ENCODE results near the gene MALT1.

Gene MALT1

GRCh38 chr18:58777471-58777870 is 106.2 kb downstream of the MALT1 start:
- Histone ChIP-seq H3K9me3 (ENCODE audit: insufficient read depth, low read depth, low read length) (no peaks in the 10 kb centered on the region), H3K9ac (ENCODE audit: low read depth, low read length) (no peak overlapping the region), H3K4me1 (ENCODE audit: insufficient read depth, low read length) (no peaks in the 10 kb centered on the region), H3K36me3 (ENCODE audit: insufficient read depth, low read length) (no peaks in the 10 kb centered on the region), H3K27me3 (ENCODE audit: insufficient read depth, low read length) (no peaks in the 10 kb centered on the region), H3K4me3 (ENCODE audit: low read length) (no peak overlapping the region), H3K27ac (ENCODE audit: low read depth, low read length) (no peak overlapping the region)
- WGBS, result 89% methylated on average over 4 of the region's 4 CpGs

- Histone ChIP-seq H3K27me3 (ENCODE audit: insufficient read depth, low read length) (no peaks in the 10 kb centered on the region), H3K36me3 (ENCODE audit: insufficient read depth, low read length) (no peaks in the 10 kb centered on the region), H3K27ac (ENCODE audit: low read depth, low read length) (no peak overlapping the region), H3K4me1 (ENCODE audit: insufficient read depth, low read length) (peaks cover 3% of the 10 kb centered on the region), H3K4me3 (ENCODE audit: low read length) (no peak overlapping the region), H3K9ac (ENCODE audit: low read depth, low read length) (no peak overlapping the region), H3K9me3 (ENCODE audit: insufficient read depth, low read depth, low read length) (no peaks in the 10 kb centered on the region)
- 88% methylated on average over 5 of the region's 6 CpGs for WGBS
These were observed 108.3 kb downstream of the MALT1 start for GRCh38 chr18:58779529-58779928.

- WGBS, result 94% methylated on average over 10 of the region's 10 CpGs
- H3K36me3 ChIP-seq (ENCODE audit: insufficient read depth, low read length), result no peaks in the 10 kb centered on the region
- no peaks in the 10 kb centered on the region for H3K27me3 ChIP-seq (ENCODE audit: insufficient read depth, low read length)
- H3K27ac ChIP-seq (ENCODE audit: low read depth, low read length), result no peak overlapping the region
- H3K9ac ChIP-seq (ENCODE audit: low read depth, low read length), result no peak overlapping the region
- no peak overlapping the region for H3K4me3 ChIP-seq (ENCODE audit: low read length)
- H3K9me3 ChIP-seq (ENCODE audit: insufficient read depth, low read depth, low read length), result no peaks in the 10 kb centered on the region
- peaks cover 8% of the 10 kb centered on the region for H3K4me1 ChIP-seq (ENCODE audit: insufficient read depth, low read length)
These were observed 108.8 kb downstream of the MALT1 start for GRCh38 chr18:58780045-58780444.

- Histone ChIP-seq H3K4me1 (ENCODE audit: insufficient read depth, low read length) (peaks cover 17% of the 10 kb centered on the region), H3K27ac (ENCODE audit: low read depth, low read length) (no peak overlapping the region), H3K9me3 (ENCODE audit: insufficient read depth, low read depth, low read length) (no peaks in the 10 kb centered on the region), H3K36me3 (ENCODE audit: insufficient read depth, low read length) (no peaks in the 10 kb centered on the region), H3K27me3 (ENCODE audit: insufficient read depth, low read length) (no peaks in the 10 kb centered on the region), H3K4me3 (ENCODE audit: low read length) (no peak overlapping the region), H3K9ac (ENCODE audit: low read depth, low read length) (no peak overlapping the region)
- WGBS, result 31% methylated on average over 10 of the region's 10 CpGs
These were observed 110.4 kb downstream of the MALT1 start for GRCh38 chr18:58781627-58782194.

- WGBS, result 63% methylated on average over 15 of the region's 15 CpGs
- no peak overlapping the region; the same call in 1 of the 2 replicates for H3K9ac ChIP-seq (ENCODE audit: low read depth, low read length)
- no peaks in the 10 kb centered on the region for H3K9me3 ChIP-seq (ENCODE audit: insufficient read depth, low read depth, low read length)
- no peaks in the 10 kb centered on the region for H3K36me3 ChIP-seq (ENCODE audit: insufficient read depth, low read length)
- no peak overlapping the region for H3K4me3 ChIP-seq (ENCODE audit: low read length)
- peak overlapping the region; percentile 21; the same call in 1 of the 2 replicates for H3K27ac ChIP-seq (ENCODE audit: low read depth, low read length)
- peaks cover 31% of the 10 kb centered on the region for H3K4me1 ChIP-seq (ENCODE audit: insufficient read depth, low read length)
- no peaks in the 10 kb centered on the region for H3K27me3 ChIP-seq (ENCODE audit: insufficient read depth, low read length)
These were observed 113.4 kb downstream of the MALT1 start for GRCh38 chr18:58784601-58785137.

GRCh38 chr18:58785171-58785805 is 114.0 kb downstream of the MALT1 start:
- H3K36me3 ChIP-seq (ENCODE audit: insufficient read depth, low read length), result no peaks in the 10 kb centered on the region
- H3K27ac ChIP-seq (ENCODE audit: low read depth, low read length), result peak overlapping the region; percentile 21; the same call in 1 of the 2 replicates
- peaks cover 37% of the 10 kb centered on the region for H3K4me1 ChIP-seq (ENCODE audit: insufficient read depth, low read length)
- H3K9me3 ChIP-seq (ENCODE audit: insufficient read depth, low read depth, low read length), result no peaks in the 10 kb centered on the region
- no peaks in the 10 kb centered on the region for H3K27me3 ChIP-seq (ENCODE audit: insufficient read depth, low read length)
- 57% methylated on average over 13 of the region's 13 CpGs for WGBS
- H3K9ac ChIP-seq (ENCODE audit: low read depth, low read length), result no peak overlapping the region; the same call in 1 of the 2 replicates
- H3K4me3 ChIP-seq (ENCODE audit: low read length), result no peak overlapping the region

GRCh38 chr18:58785870-58786269 is 114.6 kb downstream of the MALT1 start:
- peaks cover 40% of the 10 kb centered on the region for H3K4me1 ChIP-seq (ENCODE audit: insufficient read depth, low read length)
- 96% methylated on average over 3 of the region's 4 CpGs for WGBS
- H3K4me3 ChIP-seq (ENCODE audit: low read length), result no peak overlapping the region
- no peak overlapping the region for H3K9ac ChIP-seq (ENCODE audit: low read depth, low read length)
- H3K36me3 ChIP-seq (ENCODE audit: insufficient read depth, low read length), result no peaks in the 10 kb centered on the region
- no peaks in the 10 kb centered on the region for H3K27me3 ChIP-seq (ENCODE audit: insufficient read depth, low read length)
- H3K27ac ChIP-seq (ENCODE audit: low read depth, low read length), result no peak overlapping the region
- H3K9me3 ChIP-seq (ENCODE audit: insufficient read depth, low read depth, low read length), result no peaks in the 10 kb centered on the region

- no peaks in the 10 kb centered on the region for H3K36me3 ChIP-seq (ENCODE audit: insufficient read depth, low read length)
- H3K4me3 ChIP-seq (ENCODE audit: low read length), result no peak overlapping the region
- H3K9ac ChIP-seq (ENCODE audit: low read depth, low read length), result no peak overlapping the region
- no peaks in the 10 kb centered on the region for H3K27me3 ChIP-seq (ENCODE audit: insufficient read depth, low read length)
- WGBS, result 85% methylated on average over 11 of the region's 14 CpGs
- peaks cover 40% of the 10 kb centered on the region for H3K4me1 ChIP-seq (ENCODE audit: insufficient read depth, low read length)
- no peaks in the 10 kb centered on the region for H3K9me3 ChIP-seq (ENCODE audit: insufficient read depth, low read depth, low read length)
- no peak overlapping the region for H3K27ac ChIP-seq (ENCODE audit: low read depth, low read length)
These were observed 116.4 kb downstream of the MALT1 start for GRCh38 chr18:58787536-58788149.

GRCh38 chr18:58788470-58788869 is 117.2 kb downstream of the MALT1 start:
- Histone ChIP-seq H3K4me1 (ENCODE audit: insufficient read depth, low read length) (peaks cover 40% of the 10 kb centered on the region), H3K36me3 (ENCODE audit: insufficient read depth, low read length) (no peaks in the 10 kb centered on the region), H3K27ac (ENCODE audit: low read depth, low read length) (no peak overlapping the region), H3K9me3 (ENCODE audit: insufficient read depth, low read depth, low read length) (no peaks in the 10 kb centered on the region), H3K4me3 (ENCODE audit: low read length) (no peak overlapping the region), H3K27me3 (ENCODE audit: insufficient read depth, low read length) (no peaks in the 10 kb centered on the region), H3K9ac (ENCODE audit: low read depth, low read length) (no peak overlapping the region)
- WGBS, result 88% methylated on average over 3 of the region's 3 CpGs

- Histone ChIP-seq H3K9ac (ENCODE audit: low read depth, low read length) (peak overlapping the region; percentile 8; the same call in 1 of the 2 replicates), H3K9me3 (ENCODE audit: insufficient read depth, low read depth, low read length) (no peaks in the 10 kb centered on the region), H3K36me3 (ENCODE audit: insufficient read depth, low read length) (no peaks in the 10 kb centered on the region), H3K4me1 (ENCODE audit: insufficient read depth, low read length) (peaks cover 40% of the 10 kb centered on the region), H3K27me3 (ENCODE audit: insufficient read depth, low read length) (no peaks in the 10 kb centered on the region), H3K27ac (ENCODE audit: low read depth, low read length) (peak overlapping the region; percentile 51), H3K4me3 (ENCODE audit: low read length) (no peak overlapping the region)
- 46% methylated on average over 10 of the region's 11 CpGs for WGBS
These were observed 118.0 kb downstream of the MALT1 start for GRCh38 chr18:58788971-58789875.
